SIG-M5 (cell line): ENCODE data around the gene DAD1.
"Not testable (repeated sequence)": the region's sequence is repeated elsewhere in the genome, so short reads cannot be mapped to it uniquely, and the experiment has no call there.

Experiments used
- DNase-seq: peaks from one replicate; lab custom pipeline; 2025; lab: John Stamatoyannopoulos, UW

Gene DAD1

DNA sequence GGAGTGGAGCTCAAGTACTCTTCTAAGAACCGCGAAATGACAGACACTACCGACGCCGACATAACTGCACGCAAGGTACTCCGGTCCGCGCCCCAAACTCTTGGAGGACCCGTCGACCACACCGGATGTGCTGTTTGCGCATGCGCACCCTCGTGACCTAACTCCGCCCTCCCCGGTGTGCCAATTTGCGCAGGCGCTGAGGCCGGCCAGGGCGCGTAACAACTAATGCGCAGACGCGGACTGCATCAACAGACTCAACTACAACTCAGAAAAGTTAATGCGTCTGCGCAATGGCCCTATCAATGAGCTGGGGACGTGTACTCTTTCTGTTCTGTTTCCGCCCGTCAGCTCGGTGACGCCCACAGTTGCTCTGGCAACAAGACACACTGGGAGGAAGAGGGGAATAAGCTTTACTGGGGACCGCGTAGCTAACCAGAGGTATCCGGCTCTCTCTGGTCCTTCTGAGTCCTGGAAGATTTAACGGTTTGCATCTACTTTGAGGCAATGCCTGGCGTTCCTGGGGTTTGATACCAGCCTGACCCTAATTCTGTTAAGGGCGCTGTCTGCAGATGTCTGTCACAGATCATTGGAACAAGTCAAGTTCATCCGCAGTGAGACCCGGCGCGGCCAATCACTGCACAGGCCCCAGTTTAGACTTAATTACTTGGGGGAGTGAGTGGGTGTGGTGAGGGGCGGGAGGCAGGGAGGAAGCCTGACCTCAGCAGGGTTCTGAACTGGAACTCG, at the start of gene DAD1:
Gene DAD1, minus strand, starts transcription at position 129 of the 744 bp plus-strand sequence. Its CDS starts 67 bp downstream, at position 62.
- DNase-seq: peak; percentile 95

DNA sequence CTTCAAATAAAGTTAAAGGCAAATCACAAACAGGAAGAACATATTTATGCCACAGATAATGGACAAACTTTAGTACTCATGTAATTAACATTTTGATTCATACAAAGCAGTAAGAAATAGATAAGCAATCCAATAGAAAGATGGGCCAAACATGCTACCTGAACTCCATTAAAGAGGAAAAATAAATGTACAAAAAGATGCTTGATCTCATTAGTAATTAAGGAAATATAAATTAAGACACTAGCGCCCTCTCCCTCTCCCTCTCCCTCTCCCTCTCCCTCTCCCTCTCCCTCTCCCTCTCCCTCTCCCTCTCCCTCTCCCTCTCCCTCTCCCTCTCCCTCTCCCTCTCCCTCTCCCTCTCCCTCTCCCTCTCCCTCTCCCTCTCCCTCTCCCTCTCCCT, 47.0 kb upstream of the DAD1 start:
- not testable (repeated sequence) for DNase-seq

DNA sequence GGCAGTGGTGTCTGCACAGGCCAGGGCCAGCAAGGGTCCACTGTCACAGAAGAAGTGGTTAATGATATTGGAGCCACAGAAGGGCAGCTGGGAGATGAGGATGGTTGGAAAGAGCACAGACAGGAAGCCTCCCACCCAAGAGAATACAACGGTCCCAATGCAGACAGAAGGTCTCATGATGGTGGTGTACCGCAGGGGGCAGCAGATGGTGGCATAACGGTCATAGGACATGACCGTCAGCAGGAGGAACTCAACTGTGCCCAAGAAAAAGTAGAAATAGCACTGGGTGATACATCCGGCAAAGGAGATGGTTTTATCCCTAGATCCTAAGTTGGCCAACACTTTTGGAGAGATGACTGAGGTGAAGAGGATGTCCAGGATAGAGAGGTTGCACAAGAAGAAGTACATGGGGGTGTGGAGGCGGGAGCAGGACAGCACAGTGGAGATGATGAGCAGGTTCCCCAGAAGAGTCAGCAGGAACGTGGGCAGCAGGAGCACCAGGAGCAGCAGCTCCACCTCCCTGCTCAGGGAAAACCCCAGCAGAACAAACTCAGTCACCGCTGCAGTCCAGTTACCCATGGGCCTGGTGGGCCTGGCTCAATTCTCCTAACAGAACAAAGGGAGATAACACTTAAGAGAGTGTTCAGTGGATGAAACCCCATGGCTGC, 45.3 kb upstream of the DAD1 start:
- DNase-seq: no peak

DNA sequence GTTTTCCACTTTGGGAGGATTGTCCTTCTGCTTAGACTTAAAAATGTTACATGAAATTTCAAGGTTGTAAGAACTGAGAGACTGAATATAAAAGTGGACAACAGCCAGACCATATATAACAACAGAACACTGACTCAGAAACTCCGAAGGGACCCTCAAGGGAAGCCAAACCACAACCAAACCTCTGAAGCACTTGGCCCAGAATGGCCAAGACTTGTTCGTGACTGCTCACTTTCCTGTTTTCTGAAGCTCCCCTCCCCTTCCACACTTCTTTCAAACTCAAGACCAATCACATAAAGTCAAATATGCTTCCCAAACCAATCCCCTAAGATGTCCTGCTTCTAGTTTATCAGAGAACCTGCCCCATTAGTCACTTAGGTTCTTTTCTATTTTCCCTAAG, 41.5 kb upstream of the DAD1 start:
- DNase-seq: no peak

- no peak for DNase-seq
Observed at GRCh38 chr14:22630066-22630465, 41.0 kb upstream of the DAD1 start.

DNA sequence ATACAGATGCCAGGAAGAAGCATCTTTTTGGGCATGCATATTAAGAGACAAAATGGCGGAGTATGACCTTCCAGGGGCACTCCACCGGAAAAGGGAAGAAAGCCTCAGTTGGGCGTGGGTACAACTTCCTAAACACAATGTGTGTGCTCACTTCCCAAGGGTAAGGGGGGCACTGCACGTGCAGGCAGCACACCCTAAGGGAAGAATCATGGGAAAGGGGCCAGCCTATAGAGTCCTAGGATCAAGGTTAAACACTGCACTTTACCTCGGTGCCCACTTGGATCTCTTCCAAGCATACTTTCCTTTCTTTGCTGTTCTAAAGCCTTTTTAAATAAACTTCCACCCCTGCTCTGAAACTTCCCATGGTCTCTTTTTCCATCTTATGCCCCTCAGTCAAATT, 40.3 kb upstream of the DAD1 start:
- no peak for DNase-seq

DNA sequence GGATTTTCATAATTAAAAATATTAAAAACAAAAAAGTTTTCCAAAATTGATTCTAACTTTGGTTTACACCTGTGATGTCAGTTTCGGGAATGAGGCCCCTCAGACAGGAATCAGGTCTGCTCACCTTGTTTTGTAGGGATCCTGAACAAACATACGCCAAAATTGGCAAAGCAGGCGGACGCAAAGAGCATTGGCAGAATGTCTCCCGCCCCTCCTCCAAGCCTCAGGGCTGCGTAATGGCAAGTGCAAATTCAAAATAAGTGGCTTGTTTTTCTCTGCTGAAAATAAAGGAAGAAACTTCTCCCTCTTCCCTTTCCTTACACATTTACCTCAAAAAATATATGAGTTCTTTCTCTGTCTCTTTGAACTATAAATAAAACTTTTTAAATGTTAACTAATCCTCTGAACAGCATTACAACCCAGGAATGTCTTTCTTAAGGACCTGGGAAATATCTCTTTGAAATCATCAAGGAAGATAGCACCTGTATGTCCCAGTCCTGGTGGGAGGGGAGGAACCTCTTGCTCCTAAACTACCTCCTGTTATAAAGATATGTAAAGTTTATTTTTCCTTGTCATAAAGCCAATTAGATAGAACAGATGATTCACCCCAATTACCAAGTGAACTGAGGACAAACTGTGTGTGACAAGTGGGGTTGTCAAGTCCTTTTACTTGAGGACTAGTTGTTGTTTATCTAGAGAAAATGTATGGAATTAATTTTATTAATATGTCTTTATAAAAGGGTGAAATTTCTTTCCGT, 38.7 kb upstream of the DAD1 start:
- DNase-seq: no peak

- DNase-seq: no peak
Observed at GRCh38 chr14:22626590-22626989, 37.6 kb upstream of the DAD1 start.

- no peak for DNase-seq
Observed at GRCh38 chr14:22623047-22623446, 34.0 kb upstream of the DAD1 start.

DNA sequence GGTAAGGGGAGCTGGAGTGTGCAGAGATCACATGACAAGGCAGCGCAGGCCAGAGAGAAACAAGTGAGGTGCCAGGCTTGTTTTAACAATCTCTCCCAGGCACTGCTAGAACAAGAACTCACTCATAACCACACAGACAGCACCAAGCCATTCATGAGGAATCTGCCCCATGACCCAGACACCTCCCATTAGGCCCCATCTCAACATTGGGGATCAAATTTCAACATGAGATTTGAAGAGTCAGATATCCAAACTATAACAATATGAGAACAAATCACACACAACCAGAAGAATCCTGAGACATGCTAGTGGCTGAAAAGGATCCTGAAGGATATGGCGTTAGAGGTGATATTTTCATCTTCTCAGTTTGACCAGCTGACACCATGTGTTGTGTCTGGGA, 33.2 kb upstream of the DAD1 start:
- DNase-seq: no peak

DNA sequence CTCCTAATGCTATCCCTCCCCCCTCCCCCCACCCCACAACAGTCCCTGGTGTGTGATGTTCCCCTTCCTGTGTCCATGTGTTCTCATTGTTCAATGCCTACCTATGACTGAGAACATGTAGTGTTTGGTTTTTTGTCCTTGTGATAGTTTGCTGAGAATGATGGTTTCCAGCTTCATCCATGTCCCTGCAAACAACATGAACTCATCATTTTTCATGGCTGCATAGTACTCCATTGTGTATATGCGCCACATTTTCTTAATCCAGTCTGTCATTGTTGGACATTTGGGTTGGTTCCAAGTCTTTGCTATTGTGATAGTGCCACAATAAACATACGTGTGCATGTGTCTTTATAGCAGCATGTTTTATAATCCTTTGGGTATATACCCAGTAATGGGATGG, 26.7 kb upstream of the DAD1 start:
- not testable (repeated sequence) for DNase-seq

GRCh38 chr14:22614240-22614799, 25.3 kb upstream of the DAD1 start:
- no peak for DNase-seq

GRCh38 chr14:22613736-22614239, 24.8 kb upstream of the DAD1 start:
- no peak for DNase-seq

DNA sequence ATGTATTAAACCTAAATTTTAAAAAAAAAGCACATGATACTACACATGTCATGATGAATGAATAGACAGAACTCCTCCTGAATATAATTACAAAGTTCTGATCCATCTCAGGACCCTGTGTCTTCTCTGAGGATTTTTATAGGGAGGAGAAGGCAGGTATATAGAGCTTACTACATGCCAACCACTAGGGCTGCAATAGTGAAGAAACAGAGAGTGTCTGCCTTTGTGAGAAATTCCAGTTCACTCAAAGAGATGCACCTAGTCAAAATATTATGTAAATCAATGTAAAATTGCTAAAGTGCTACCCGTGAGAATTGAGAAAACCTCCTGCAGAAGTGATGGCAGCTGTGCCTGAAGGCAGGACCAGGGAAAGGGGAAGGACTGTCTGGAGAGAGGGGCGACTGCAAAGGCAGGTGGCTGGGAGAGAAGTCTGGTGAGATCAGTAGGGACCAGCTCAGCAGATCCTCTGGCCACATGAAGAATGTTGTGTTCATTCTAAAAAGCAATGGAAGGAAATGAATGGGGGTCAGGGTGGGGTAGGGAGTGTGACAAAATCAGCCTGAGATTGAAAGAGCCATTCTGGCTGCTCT, 24.2 kb upstream of the DAD1 start:
- DNase-seq: no peak

DNA sequence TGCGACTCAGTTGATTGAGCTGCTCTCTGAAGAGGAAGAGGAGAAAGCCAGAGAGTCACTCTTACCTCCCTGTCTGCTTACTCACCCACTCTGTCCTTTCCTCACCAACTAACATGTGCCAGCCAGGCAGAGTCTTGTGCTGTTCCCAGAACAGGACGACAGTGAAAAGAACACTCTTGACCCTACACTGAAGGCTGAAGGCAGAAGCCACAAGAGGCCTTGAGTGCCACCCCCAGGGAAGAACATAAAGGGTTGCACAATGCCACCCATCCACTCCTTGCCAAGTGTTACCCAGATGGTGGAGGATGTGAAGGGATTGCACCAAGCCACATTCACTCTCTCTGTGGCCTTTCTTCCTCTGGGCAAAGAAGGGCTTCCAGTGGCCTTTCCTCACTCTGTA, 21.9 kb upstream of the DAD1 start:
- no peak for DNase-seq

DNA sequence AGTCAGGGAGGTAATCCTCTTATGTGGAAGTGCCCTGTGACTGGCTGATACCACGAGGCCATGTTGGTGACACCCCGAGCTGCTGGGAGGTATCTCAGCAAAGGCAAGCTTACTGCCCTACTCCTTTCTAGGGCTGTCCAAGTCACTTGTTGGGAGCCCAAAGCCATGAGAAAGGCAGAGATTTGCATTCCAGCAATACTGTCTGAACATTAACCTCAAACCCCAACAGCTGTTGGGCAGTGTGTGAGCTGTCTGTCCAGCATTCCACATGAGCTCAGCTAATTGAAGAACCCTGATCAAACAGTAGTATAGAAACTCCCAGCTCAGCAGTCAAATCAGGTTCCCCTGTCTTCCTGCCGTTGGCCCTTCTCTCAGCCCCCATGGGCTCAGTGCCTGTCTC, 18.3 kb upstream of the DAD1 start:
- no peak for DNase-seq

- no peak for DNase-seq
Observed at GRCh38 chr14:22606380-22606779, 17.4 kb upstream of the DAD1 start.

DNA sequence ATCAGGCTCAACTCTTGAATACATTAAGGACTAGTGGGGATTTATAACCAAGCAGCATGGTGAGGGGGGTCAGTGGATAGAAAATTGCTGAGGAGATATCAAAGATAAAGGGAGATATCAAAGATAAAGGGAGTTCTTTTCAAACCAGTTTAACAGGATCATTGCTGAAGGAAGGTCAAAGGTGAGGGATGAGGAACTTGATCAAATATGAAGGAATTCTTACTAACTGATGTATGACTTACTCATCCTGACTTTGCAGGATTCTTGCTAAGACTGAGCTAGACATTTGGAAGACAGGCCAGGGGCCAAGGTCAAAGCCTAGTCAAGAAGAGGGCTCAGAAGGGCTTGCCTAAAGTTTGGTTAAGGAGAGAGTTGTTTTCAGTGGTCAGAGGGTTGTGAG, 13.8 kb upstream of the DAD1 start:
- no peak for DNase-seq

DNA sequence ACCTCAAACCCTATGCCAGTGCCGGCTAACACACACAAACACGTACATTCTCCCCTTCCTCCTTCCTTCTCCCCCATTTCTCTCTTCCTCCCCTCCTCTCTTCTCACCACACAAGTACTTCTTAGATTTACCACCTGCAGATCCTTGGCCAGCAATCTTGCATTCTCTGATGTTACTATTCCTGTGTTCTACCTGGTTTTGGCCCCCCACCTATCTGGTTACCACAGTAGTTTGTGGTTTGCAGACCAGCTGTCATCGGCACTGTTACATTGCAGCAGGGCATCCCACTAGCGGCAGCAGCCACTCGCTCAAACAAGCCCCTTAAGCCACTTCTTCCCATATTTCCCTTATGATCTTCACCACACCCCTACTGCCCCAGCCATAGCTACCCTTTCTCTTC, 13.0 kb upstream of the DAD1 start:
- DNase-seq: no peak

DNA sequence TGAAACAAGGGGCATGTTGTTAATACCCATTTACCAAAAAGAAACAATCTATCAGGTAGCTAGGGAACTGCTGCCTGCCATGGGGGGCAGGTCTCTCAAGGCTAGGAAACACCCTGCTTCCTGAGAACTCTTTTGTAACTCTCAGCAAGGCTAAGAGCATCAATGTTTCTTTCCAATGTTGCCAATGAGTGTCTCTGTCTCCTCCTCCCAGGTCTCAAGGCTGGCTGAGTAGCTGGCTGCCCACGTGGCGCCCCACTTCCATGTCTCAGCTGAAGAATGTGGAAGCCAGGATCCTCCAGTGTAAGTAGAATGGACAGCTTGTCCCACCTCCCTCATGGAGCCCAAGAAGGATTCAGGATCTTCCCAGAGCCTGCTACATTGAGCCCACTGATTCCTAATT, 12.4 kb upstream of the DAD1 start:
- no peak for DNase-seq

GRCh38 chr14:22600027-22600426, 11.0 kb upstream of the DAD1 start:
- no peak for DNase-seq

GRCh38 chr14:22599349-22599748, 10.3 kb upstream of the DAD1 start:
- no peak for DNase-seq
